Measurements from ENCODE around the gene RNF186.

RNF186 gene

GRCh38 chr1:19814681-19815503 lies at the start of gene RNF186:
Gene RNF186 (minus strand): TSS chr1:19815283. CDS start chr1:19815101, 182 bp downstream.
- H3K4me1 ChIP-seq (ENCODE audit: control insufficient read depth, low read length), result no peaks in the 10 kb centered on the region
- H3K27ac ChIP-seq (ENCODE audit: low read depth, low read length), result no peak within 1 kb of the TSS
- H3F3A ChIP-seq (ENCODE audit: control insufficient read depth, insufficient read depth), result no peaks in the 10 kb centered on the region
- no peaks in the 10 kb centered on the region for H3K9me3 ChIP-seq (ENCODE audit: control insufficient read depth, insufficient read depth, low read length)
- H4K20me1 ChIP-seq (ENCODE audit: control insufficient read depth, insufficient read depth, low read depth, low read length), result no peaks in the 10 kb centered on the region
- H3K79me2 ChIP-seq (ENCODE audit: control insufficient read depth, low read length), result no peaks in the 10 kb centered on the region
- TF ChIP-seq EZH2phosphoT487 (IDR thresholded peaks at IDR 0.05; ENCODE audit: borderline replicate concordance, low read length) (no peak), CTCF (IDR thresholded peaks at IDR 0.05; ENCODE audit: low read depth, low read length, poor library complexity, severe bottlenecking) (no peak)
- no peak within 1 kb of the TSS for H3K4me3 ChIP-seq (ENCODE audit: low read length)
- H3K4me2 ChIP-seq (ENCODE audit: low read length), result no peak within 1 kb of the TSS
- no peaks in the 10 kb centered on the region for H3K9me2 ChIP-seq (replicated peaks; ENCODE audit: control insufficient read depth, low read length)
- H3K27me3 ChIP-seq (ENCODE audit: control insufficient read depth, low read length), result no peaks in the 10 kb centered on the region
- no peaks in the 10 kb centered on the region for H3K36me3 ChIP-seq (ENCODE audit: control insufficient read depth, low read length)

GRCh38 chr1:19864570-19865160 lies 49.6 kb upstream of the RNF186 start:
- Histone ChIP-seq H3K79me2 (ENCODE audit: control insufficient read depth, low read length) (no peaks in the 10 kb centered on the region), H3K27me3 (ENCODE audit: control insufficient read depth, low read length) (peaks cover 27% of the 10 kb centered on the region), H3K4me2 (ENCODE audit: low read length) (no peak overlapping the region), H3F3A (ENCODE audit: control insufficient read depth, insufficient read depth) (no peaks in the 10 kb centered on the region), H3K4me1 (ENCODE audit: control insufficient read depth, low read length) (no peaks in the 10 kb centered on the region), H4K20me1 (ENCODE audit: control insufficient read depth, insufficient read depth, low read depth, low read length) (no peaks in the 10 kb centered on the region), H3K9me3 (ENCODE audit: control insufficient read depth, insufficient read depth, low read length) (no peaks in the 10 kb centered on the region), H3K9me2 (replicated peaks; ENCODE audit: control insufficient read depth, low read length) (no peaks in the 10 kb centered on the region), H3K4me3 (ENCODE audit: low read length) (no peak overlapping the region), H3K27ac (ENCODE audit: low read depth, low read length) (no peak overlapping the region), H3K36me3 (ENCODE audit: control insufficient read depth, low read length) (no peaks in the 10 kb centered on the region)
- TF ChIP-seq EZH2phosphoT487 (IDR thresholded peaks at IDR 0.05; ENCODE audit: borderline replicate concordance, low read length) (no peak), CTCF (IDR thresholded peaks at IDR 0.05; ENCODE audit: low read depth, low read length, poor library complexity, severe bottlenecking) (no peak)

GRCh38 chr1:19862944-19863343 lies 47.9 kb upstream of the RNF186 start:
- H3K9me2 ChIP-seq (replicated peaks; ENCODE audit: control insufficient read depth, low read length), result no peaks in the 10 kb centered on the region
- no peaks in the 10 kb centered on the region for H3K4me1 ChIP-seq (ENCODE audit: control insufficient read depth, low read length)
- H3K27ac ChIP-seq (ENCODE audit: low read depth, low read length), result no peak overlapping the region
- no peak overlapping the region for H3K4me3 ChIP-seq (ENCODE audit: low read length)
- no peaks in the 10 kb centered on the region for H3F3A ChIP-seq (ENCODE audit: control insufficient read depth, insufficient read depth)
- H3K27me3 ChIP-seq (ENCODE audit: control insufficient read depth, low read length), result peaks cover 17% of the 10 kb centered on the region
- H3K4me2 ChIP-seq (ENCODE audit: low read length), result no peak overlapping the region
- no peaks in the 10 kb centered on the region for H3K9me3 ChIP-seq (ENCODE audit: control insufficient read depth, insufficient read depth, low read length)
- no peaks in the 10 kb centered on the region for H3K36me3 ChIP-seq (ENCODE audit: control insufficient read depth, low read length)
- H4K20me1 ChIP-seq (ENCODE audit: control insufficient read depth, insufficient read depth, low read depth, low read length), result no peaks in the 10 kb centered on the region
- no peaks in the 10 kb centered on the region for H3K79me2 ChIP-seq (ENCODE audit: control insufficient read depth, low read length)
- no peak for TF ChIP-seq CTCF (IDR thresholded peaks at IDR 0.05; ENCODE audit: low read depth, low read length, poor library complexity, severe bottlenecking)
- no peak for TF ChIP-seq EZH2phosphoT487 (IDR thresholded peaks at IDR 0.05; ENCODE audit: borderline replicate concordance, low read length)
